OCI-LY3 (cell line): ENCODE measurements around the gene CARD9.

Experiments used
- H2AFZ ChIP-seq: fragments of 200-600, 300-600 bp; shearing (Covaris generic); 2 replicates; pipeline ENCODE4 v1.6.0; 2014; ENCODE audit warnings: antibody characterized with exemption, low read depth, low read length
- H3K27ac ChIP-seq: fragments of 200-600, 300-600 bp; sonication (generic); 2 replicates; pipeline ENCODE4 v1.5.1; 2014; ENCODE audit warnings: mild to moderate bottlenecking, low read length, moderate library complexity, mixed read lengths
- H3K27me3 ChIP-seq: fragments of 200-600, 300-600 bp; sonication (generic); 2 replicates; pipeline ENCODE4 v1.6.1; 2014; ENCODE audit warnings: low read depth, low read length, mixed read lengths
- H3K36me3 ChIP-seq: fragments of 200-600, 300-600 bp; sonication (generic); replicated peaks from 2 replicates; pipeline ENCODE3; 2014; ENCODE audit warnings: low read depth, low read length, mixed read lengths
- H3K4me1 ChIP-seq: fragments of 300-600, 200-600 bp; sonication (generic); 2 replicates; pipeline ENCODE4 v1.6.1; 2014; ENCODE audit warnings: low read length, mixed read lengths
- H3K4me2 ChIP-seq: fragments of 200-600, 300-600 bp; sonication (generic); 2 replicates; pipeline ENCODE4 v1.6.1; 2014; ENCODE audit warnings: low read length, mixed read lengths
- H3K4me3 ChIP-seq: fragments of 300-600, 200-600 bp; sonication (generic); 2 replicates; pipeline ENCODE4 v1.5.1; 2014; ENCODE audit warnings: antibody characterized with exemption, mild to moderate bottlenecking, low read length, moderate library complexity
- H3K79me2 ChIP-seq: fragments of 300-600, 200-600 bp; shearing (Covaris generic); 2 replicates; pipeline ENCODE4 v1.6.1; 2014; ENCODE audit warnings: mild to moderate bottlenecking, low read length, mixed read lengths
- H3K9ac ChIP-seq: fragments of 300-600, 200-600 bp; shearing (Covaris generic); 2 replicates; pipeline ENCODE4 v1.6.0; 2014; ENCODE audit warnings: mild to moderate bottlenecking, low read length, moderate library complexity
- H3K9me3 ChIP-seq: fragments of 200-600, 300-600 bp; shearing (Covaris generic); 2 replicates; pipeline ENCODE4 v1.6.1; 2014; ENCODE audit warnings: low read length, mixed read lengths; ENCODE audit not compliant: insufficient read depth
- H4K20me1 ChIP-seq: fragments of 200-600, 300-600 bp; sonication (generic); 2 replicates; pipeline ENCODE4 v1.6.1; 2016; ENCODE audit warnings: low read length, mixed read lengths; ENCODE audit not compliant: insufficient read depth
- EZH2phosphoT487 ChIP-seq: fragments of 200-600 bp; shearing (Covaris generic); IDR thresholded peaks from 2 replicates; pipeline ENCODE4 v1.6.1; 2018; ENCODE audit warnings: antibody characterized with exemption, mixed run types, low read depth
- TF ChIP-seq, protein P1 (sequence below): fragments of 200-600, 300-600 bp; sonication (generic); IDR thresholded peaks from 2 replicates; pipeline ENCODE4 v1.5.1; 2014; ENCODE audit warnings: antibody characterized with exemption, low read length, low read depth

CARD9 gene

DNA sequence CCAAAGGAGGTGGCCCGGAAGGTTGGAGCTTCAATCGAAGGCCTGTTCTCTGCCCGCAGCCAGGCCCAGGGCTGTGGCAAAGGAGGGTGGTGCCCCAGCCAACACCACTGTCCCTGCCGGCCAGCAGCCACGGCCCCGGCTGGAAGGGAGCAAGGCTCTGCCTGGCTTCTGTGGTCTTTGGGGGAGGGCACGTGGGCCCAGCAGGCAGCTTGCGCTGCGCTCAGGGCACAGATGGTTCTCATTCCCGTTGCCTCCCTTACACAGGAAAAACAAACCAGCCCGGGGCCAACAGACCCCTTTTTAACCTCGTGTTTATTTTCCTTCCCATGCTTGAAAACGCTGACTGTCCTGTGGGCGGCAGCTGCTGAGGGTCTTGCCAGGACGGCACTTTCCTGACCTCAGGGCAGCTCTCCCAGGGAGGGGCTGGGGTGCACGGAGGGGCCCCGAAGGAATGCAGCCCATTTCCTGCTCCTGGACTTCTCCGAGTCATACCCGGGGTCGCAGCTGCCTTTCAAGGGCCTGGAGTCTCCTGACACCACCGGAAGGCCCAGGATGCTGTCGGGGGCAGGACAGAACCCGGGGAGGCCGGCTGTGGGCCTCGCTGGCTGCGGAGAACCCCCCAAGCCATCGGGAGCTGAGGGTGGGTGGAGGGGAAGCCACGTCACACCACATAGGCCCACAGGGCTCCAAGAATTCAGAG lies 47.3 kb downstream of the CARD9 start:
- Histone ChIP-seq H3K9me3 (no peaks in the 10 kb centered on the region), H3K27me3 (no peaks in the 10 kb centered on the region), H3K27ac (no peak overlapping the region), H3K4me1 (peaks cover 18% of the 10 kb centered on the region; the same call in 1 of the 2 replicates), H3K4me2 (peak overlapping the region; percentile 95), H3K9ac (peak overlapping the region; percentile 79; the same call in 1 of the 2 replicates), H3K36me3 (no peaks in the 10 kb centered on the region), H3K4me3 (peak overlapping the region; percentile 84), H3K79me2 (no peaks in the 10 kb centered on the region), H2AFZ (no peak overlapping the region), H4K20me1 (no peaks in the 10 kb centered on the region)
- TF ChIP-seq EZH2phosphoT487, result no peak
- TF ChIP-seq, protein P1, sequence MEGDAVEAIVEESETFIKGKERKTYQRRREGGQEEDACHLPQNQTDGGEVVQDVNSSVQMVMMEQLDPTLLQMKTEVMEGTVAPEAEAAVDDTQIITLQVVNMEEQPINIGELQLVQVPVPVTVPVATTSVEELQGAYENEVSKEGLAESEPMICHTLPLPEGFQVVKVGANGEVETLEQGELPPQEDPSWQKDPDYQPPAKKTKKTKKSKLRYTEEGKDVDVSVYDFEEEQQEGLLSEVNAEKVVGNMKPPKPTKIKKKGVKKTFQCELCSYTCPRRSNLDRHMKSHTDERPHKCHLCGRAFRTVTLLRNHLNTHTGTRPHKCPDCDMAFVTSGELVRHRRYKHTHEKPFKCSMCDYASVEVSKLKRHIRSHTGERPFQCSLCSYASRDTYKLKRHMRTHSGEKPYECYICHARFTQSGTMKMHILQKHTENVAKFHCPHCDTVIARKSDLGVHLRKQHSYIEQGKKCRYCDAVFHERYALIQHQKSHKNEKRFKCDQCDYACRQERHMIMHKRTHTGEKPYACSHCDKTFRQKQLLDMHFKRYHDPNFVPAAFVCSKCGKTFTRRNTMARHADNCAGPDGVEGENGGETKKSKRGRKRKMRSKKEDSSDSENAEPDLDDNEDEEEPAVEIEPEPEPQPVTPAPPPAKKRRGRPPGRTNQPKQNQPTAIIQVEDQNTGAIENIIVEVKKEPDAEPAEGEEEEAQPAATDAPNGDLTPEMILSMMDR, result no peak

DNA sequence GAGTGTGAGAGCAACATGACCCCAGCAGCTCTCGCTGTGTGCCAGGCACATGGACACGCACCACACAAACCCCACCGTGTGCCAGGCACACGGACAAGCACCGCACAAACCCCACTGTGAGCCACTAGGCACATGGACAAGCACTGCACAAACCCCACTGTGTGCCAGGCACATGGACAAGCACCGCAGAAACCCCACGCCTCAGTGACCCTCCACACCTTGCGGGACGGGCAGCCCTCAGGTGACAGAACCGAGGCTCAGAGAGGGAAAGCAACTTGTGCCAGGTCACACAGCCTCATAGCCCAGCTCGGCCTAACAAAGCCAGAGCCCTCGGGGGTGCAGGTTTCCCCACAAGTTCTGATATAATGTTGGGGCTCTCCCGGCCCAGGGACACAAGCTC lies 48.1 kb downstream of the CARD9 start:
- no peak for TF ChIP-seq EZH2phosphoT487
- TF ChIP-seq, protein P1, result no peak
- H3K27me3 ChIP-seq, result no peaks in the 10 kb centered on the region
- no peaks in the 10 kb centered on the region for H3K9me3 ChIP-seq
- H3K4me2 ChIP-seq, result no peak overlapping the region
- peaks cover 18% of the 10 kb centered on the region; the same call in 1 of the 2 replicates for H3K4me1 ChIP-seq
- no peak overlapping the region for H3K9ac ChIP-seq
- no peak overlapping the region for H2AFZ ChIP-seq
- H4K20me1 ChIP-seq, result no peaks in the 10 kb centered on the region
- H3K4me3 ChIP-seq, result no peak overlapping the region
- H3K27ac ChIP-seq, result no peak overlapping the region
- no peaks in the 10 kb centered on the region for H3K79me2 ChIP-seq
- H3K36me3 ChIP-seq, result no peaks in the 10 kb centered on the region

DNA sequence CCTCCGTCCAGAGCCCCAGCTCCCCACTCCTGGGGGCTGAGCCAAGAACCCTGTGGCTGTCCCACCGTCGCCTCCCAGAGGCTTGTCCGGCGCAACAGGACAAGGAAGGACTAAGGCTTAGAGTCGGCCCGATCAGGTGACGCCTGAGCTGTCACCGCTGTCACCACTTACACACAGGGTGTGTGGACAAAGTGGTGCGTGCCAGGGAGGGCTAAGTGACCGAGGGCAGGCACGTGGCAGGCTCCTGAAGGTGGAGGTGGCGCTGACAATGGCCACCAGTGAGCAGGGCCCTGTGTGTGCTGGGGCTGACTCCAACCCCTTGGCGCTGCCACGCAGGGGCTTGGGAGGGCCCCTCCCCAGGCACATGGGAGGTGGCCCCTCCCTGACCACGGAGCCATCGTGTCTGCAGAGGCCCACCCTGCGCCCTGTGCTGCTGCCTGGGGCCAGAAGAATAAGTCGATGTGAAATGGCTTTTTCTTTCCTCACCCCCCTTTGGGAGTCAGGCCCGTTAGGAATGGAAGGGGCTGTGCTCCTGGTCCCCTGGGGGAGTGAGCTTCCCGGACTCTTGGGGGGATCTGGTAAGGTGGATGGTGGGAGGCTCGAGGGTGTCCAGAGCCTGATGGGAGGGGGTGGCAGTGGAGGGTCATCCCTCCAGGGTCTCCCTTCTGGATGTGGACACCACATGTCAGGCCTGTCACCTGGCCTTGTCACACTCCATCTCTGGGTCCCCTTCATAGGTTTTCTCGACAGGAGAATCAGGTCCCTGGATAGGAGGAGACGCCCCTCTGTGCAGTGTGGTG lies 48.8 kb downstream of the CARD9 start:
- H3K36me3 ChIP-seq, result no peaks in the 10 kb centered on the region
- H3K4me2 ChIP-seq, result no peak overlapping the region
- no peak for TF ChIP-seq EZH2phosphoT487
- TF ChIP-seq, protein P1, result no peak
- H3K27ac ChIP-seq, result no peak overlapping the region
- no peaks in the 10 kb centered on the region for H3K27me3 ChIP-seq
- H3K4me1 ChIP-seq, result peaks cover 18% of the 10 kb centered on the region; the same call in 1 of the 2 replicates
- H3K4me3 ChIP-seq, result no peak overlapping the region
- H2AFZ ChIP-seq, result no peak overlapping the region
- H3K9me3 ChIP-seq, result no peaks in the 10 kb centered on the region
- no peaks in the 10 kb centered on the region for H4K20me1 ChIP-seq
- no peak overlapping the region for H3K9ac ChIP-seq
- no peaks in the 10 kb centered on the region for H3K79me2 ChIP-seq

DNA sequence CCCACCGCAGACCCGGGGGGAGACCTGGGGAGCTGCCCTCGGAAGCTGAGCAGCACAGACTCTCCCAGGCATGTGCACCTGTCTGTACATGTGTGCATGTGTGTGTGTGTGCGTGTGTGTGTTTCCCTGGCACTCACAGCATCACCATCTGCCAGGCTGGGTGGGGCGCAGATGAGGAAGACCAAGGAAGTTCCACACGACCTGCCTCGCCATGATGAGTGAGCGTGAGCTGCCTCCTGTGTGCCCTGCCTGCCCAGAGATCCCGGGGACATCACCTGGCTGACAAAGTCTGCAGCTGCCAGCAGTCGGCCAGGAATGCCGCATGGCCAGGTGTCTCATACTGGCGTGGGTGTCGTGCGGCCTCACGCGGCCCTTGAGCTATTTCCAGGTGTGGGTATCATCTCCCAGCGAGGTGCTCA lies 50.1 kb downstream of the CARD9 start:
- Histone ChIP-seq H2AFZ (no peak overlapping the region), H3K9ac (no peak overlapping the region), H4K20me1 (no peaks in the 10 kb centered on the region), H3K79me2 (no peaks in the 10 kb centered on the region), H3K27me3 (no peaks in the 10 kb centered on the region), H3K27ac (no peak overlapping the region), H3K4me2 (no peak overlapping the region), H3K4me3 (no peak overlapping the region), H3K36me3 (no peaks in the 10 kb centered on the region), H3K9me3 (no peaks in the 10 kb centered on the region), H3K4me1 (peaks cover 13% of the 10 kb centered on the region; the same call in 1 of the 2 replicates)
- TF ChIP-seq EZH2phosphoT487, result no peak
- TF ChIP-seq, protein P1, result no peak
